Loucy (cell line): ENCODE measurements around the gene TIAM1.
A peak's percentile ranks its signal among the peaks of the same experiment; 100 is the strongest.

ENCODE experiments used
- H2AFZ ChIP-seq: fragments of 200-600 bp; sonication (generic); 2 replicates; pipeline ENCODE4 v1.6.0; 2016; ENCODE audit warnings: antibody characterized with exemption, mild to moderate bottlenecking, low read length, moderate library complexity
- H3F3A ChIP-seq: fragments of 200-600 bp; 2 replicates; pipeline ENCODE4 v1.6.0; 2016; ENCODE audit warnings: antibody characterized with exemption, low read depth, mild to moderate bottlenecking
- H3K27me3 ChIP-seq: fragments of 200-600 bp; sonication (generic); 2 replicates; pipeline ENCODE4 v1.6.1; 2014; ENCODE audit warnings: low read length, mild to moderate bottlenecking; ENCODE audit not compliant: insufficient read depth, poor library complexity, severe bottlenecking
- H3K36me3 ChIP-seq: fragments of 200-600 bp; sonication (generic); 2 replicates; pipeline ENCODE4 v1.6.1; 2016; ENCODE audit warnings: low read length; ENCODE audit not compliant: insufficient read depth
- H3K4me1 ChIP-seq: fragments of 200-600 bp; sonication (generic); 2 replicates; pipeline ENCODE4 v1.5.1; 2014; ENCODE audit warnings: low read length, mild to moderate bottlenecking; ENCODE audit not compliant: insufficient read depth, poor library complexity, severe bottlenecking
- H3K4me2 ChIP-seq: fragments of 200-600 bp; sonication (generic); 2 replicates; pipeline ENCODE4 v1.6.0; 2014; ENCODE audit warnings: antibody characterized with exemption, low read length, low read depth, mild to moderate bottlenecking; ENCODE audit not compliant: poor library complexity, severe bottlenecking
- H3K4me3 ChIP-seq: fragments of 200-600 bp; sonication (generic); 2 replicates; pipeline ENCODE4 v1.5.1; 2014; ENCODE audit warnings: low read length, mild to moderate bottlenecking, mixed read lengths; ENCODE audit not compliant: poor library complexity, severe bottlenecking
- H3K79me2 ChIP-seq: fragments of 200-600 bp; sonication (generic); 2 replicates; pipeline ENCODE4 v1.6.1; 2014; ENCODE audit warnings: low read length; ENCODE audit not compliant: insufficient read depth
- H3K9ac ChIP-seq: fragments of 200-600 bp; sonication (generic); 2 replicates; pipeline ENCODE4 v1.6.0; 2014; ENCODE audit warnings: mild to moderate bottlenecking, low read depth, low read length, moderate library complexity; ENCODE audit not compliant: poor library complexity, severe bottlenecking
- H3K9me2 ChIP-seq: fragments of 200-600 bp; sonication (generic); replicated peaks from 2 replicates; pipeline ENCODE4 v1.6.1; 2016; ENCODE audit warnings: low read depth, low read length, mixed read lengths
- H3K9me3 ChIP-seq: fragments of 200-600 bp; sonication (generic); 2 replicates; pipeline ENCODE4 v1.6.1; 2014; ENCODE audit warnings: mild to moderate bottlenecking, antibody characterized with exemption, low read length, low read depth; ENCODE audit not compliant: insufficient read depth
- H4K20me1 ChIP-seq: fragments of 200-600 bp; sonication (generic); 2 replicates; pipeline ENCODE4 v1.6.0; 2014; ENCODE audit warnings: antibody characterized with exemption, low read length, mild to moderate bottlenecking; ENCODE audit not compliant: insufficient read depth, poor library complexity, severe bottlenecking
- EZH2phosphoT487 ChIP-seq: fragments of 200-600 bp; IDR thresholded peaks from 2 replicates; pipeline ENCODE4 v1.6.1; 2018; ENCODE audit warnings: antibody characterized with exemption, mild to moderate bottlenecking, moderate library complexity, borderline replicate concordance
- TF ChIP-seq, protein P1 (sequence below): fragments of 200-600 bp; sonication (generic); conservative IDR thresholded peaks from 2 replicates; pipeline ENCODE4 v1.5.1; 2014; ENCODE audit warnings: mild to moderate bottlenecking, antibody characterized with exemption, low read length

TIAM1 gene

DNA sequence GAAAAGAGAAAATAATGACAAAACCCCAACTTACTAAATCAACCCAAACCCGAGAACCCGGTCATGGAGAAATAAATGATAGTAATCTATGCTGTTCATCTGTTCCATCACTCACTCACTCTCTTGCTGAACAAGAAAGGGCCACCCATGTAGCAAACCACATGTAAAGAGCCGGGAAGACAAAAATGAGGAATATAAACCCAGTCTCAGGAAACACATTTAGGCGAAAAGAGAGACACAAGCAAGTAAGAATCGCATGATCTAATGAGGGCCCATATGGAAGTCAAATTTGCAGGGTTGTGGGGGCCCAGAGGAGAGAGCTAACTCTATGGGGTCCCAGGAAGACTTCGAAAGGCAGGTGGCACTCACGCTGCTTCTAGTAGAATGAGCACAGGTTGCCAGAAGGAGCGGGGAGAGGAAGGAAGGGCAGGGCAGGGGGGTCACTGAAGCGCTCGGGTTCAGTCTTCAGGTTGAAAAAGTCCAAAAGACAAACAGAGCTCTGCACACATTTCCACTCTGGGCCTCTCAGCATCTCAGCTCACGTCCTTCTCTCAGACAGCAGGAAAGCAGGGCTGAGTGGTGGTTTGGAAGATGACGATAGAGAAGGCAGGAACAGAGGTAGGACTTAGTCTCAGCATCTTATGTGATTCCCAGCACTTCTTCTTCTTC is 162.8 kb downstream of the TIAM1 start:
- TF ChIP-seq, protein P1, sequence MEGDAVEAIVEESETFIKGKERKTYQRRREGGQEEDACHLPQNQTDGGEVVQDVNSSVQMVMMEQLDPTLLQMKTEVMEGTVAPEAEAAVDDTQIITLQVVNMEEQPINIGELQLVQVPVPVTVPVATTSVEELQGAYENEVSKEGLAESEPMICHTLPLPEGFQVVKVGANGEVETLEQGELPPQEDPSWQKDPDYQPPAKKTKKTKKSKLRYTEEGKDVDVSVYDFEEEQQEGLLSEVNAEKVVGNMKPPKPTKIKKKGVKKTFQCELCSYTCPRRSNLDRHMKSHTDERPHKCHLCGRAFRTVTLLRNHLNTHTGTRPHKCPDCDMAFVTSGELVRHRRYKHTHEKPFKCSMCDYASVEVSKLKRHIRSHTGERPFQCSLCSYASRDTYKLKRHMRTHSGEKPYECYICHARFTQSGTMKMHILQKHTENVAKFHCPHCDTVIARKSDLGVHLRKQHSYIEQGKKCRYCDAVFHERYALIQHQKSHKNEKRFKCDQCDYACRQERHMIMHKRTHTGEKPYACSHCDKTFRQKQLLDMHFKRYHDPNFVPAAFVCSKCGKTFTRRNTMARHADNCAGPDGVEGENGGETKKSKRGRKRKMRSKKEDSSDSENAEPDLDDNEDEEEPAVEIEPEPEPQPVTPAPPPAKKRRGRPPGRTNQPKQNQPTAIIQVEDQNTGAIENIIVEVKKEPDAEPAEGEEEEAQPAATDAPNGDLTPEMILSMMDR = no peak
- no peak for TF ChIP-seq EZH2phosphoT487
- Histone ChIP-seq H3K79me2 (no peaks in the 10 kb centered on the region), H4K20me1 (no peaks in the 10 kb centered on the region), H3K4me1 (peaks cover 44% of the 10 kb centered on the region), H3K27me3 (no peaks in the 10 kb centered on the region), H2AFZ (no peak overlapping the region), H3K4me3 (no peak overlapping the region), H3K36me3 (no peaks in the 10 kb centered on the region), H3K9me3 (no peaks in the 10 kb centered on the region), H3K9me2 (no peaks in the 10 kb centered on the region), H3F3A (no peaks in the 10 kb centered on the region), H3K9ac (no peak overlapping the region), H3K4me2 (no peak overlapping the region)

DNA sequence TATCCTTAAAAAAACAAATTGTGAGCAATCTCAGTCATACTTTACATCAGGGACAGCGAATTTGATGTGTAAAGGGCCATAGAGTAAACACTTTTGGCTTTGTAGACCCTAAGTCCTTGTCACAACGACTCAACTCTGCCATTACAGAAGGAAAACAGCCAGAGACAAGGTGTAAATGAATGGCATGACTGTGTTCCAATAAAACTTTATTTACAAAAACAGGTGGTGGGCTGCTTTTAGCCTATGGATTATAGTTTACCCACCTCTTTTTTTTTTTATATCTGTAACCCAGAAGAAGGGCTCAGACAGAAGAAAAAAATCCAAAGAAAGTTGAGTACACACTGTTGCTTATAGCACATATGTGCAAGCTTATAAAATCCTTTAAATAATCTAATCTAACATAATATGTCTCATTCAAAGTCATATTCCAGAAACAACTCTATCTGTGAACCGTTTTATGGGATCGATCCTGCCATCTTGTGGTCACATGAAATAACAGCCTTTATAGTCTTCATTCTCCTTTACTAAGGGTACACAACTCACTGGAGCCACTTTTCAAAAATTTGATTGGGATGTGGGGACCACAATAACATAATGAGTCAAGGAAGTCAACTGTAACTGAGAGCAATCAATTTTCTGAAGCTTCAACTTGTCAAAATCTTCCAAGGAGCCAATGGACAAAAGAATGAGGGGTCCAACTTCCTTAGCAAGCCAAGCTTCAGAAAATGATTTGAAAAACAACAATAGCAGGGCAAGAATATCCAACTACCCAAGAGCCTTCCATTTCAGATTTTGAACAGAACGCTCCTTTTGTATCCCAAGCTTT is 163.6 kb downstream of the TIAM1 start:
- H4K20me1 ChIP-seq = no peaks in the 10 kb centered on the region
- peaks cover 45% of the 10 kb centered on the region for H3K4me1 ChIP-seq
- H3K9ac ChIP-seq = no peak overlapping the region

GRCh38 chr21:31176725-31177124 is 167.3 kb downstream of the TIAM1 start:
- Histone ChIP-seq H2AFZ (no peak overlapping the region), H3K4me2 (no peak overlapping the region), H4K20me1 (no peaks in the 10 kb centered on the region), H3K27me3 (no peaks in the 10 kb centered on the region), H3F3A (no peaks in the 10 kb centered on the region), H3K9me3 (no peaks in the 10 kb centered on the region), H3K4me3 (no peak overlapping the region), H3K4me1 (peaks cover 28% of the 10 kb centered on the region), H3K9me2 (no peaks in the 10 kb centered on the region), H3K36me3 (no peaks in the 10 kb centered on the region), H3K9ac (no peak overlapping the region), H3K79me2 (no peaks in the 10 kb centered on the region)
- TF ChIP-seq, protein P1 = no peak
- TF ChIP-seq EZH2phosphoT487 = no peak

More for the DNA sequence above, 163.6 kb downstream of the TIAM1 start:
- Histone ChIP-seq H3K9me3 (no peaks in the 10 kb centered on the region), H3K27me3 (no peaks in the 10 kb centered on the region), H3K4me3 (no peak overlapping the region), H3K36me3 (no peaks in the 10 kb centered on the region), H3F3A (no peaks in the 10 kb centered on the region), H2AFZ (no peak overlapping the region), H3K79me2 (no peaks in the 10 kb centered on the region), H3K4me2 (no peak overlapping the region), H3K9me2 (no peaks in the 10 kb centered on the region)
- no peak for TF ChIP-seq EZH2phosphoT487
- TF ChIP-seq, protein P1 = peak; percentile 77
